Activated CD8-positive, alpha-beta T cell treated with anti-CD3 and anti-CD28 coated beads for 36 hours (primary cell): ENCODE measurements around the gene RBM14. TPM values are rescaled to one million over a fixed set of nuclear protein-coding genes. Genes with fewer than 3 reads are reported as not detected.

ENCODE experiments used
- ATAC-seq: fragments of 200-7000 bp; cut with Tn5 transposase; one replicate; pipeline ENCODE4 v1.10.0; 2021; ENCODE audit warnings: mild to moderate bottlenecking, moderate library complexity
- CTCF ChIA-PET: fragments of 350-600 bp; sonication (Branson Sonifier 250); formaldehyde crosslinking; loops from one replicate; lab custom pipeline; 2021; ENCODE audit warnings: antibody characterized with exemption; lab: Charles Lee
- POLR2A ChIA-PET: fragments of 350-600 bp; sonication (Branson Sonifier 250); formaldehyde crosslinking; loops from one replicate; lab custom pipeline; 2021; ENCODE audit warnings: antibody characterized with exemption; lab: Charles Lee
- DNase-seq: peaks from one replicate; pipeline ENCODE4 v3.0.0-alpha.2; 2020
- H3K27ac Mint-ChIP-seq: one replicate; pipeline ENCODE4 v1.8.0; 2021; ENCODE audit warnings: mild to moderate bottlenecking, mixed read lengths
- H3K27me3 Mint-ChIP-seq: one replicate; pipeline ENCODE4 v1.8.0; 2021; ENCODE audit warnings: mixed read lengths
- H3K36me3 Mint-ChIP-seq: one replicate; pipeline ENCODE4 v1.8.0; 2021; ENCODE audit warnings: low read depth, mixed read lengths
- H3K4me1 Mint-ChIP-seq: one replicate; pipeline ENCODE4 v1.8.0; 2021; ENCODE audit warnings: low read depth, mixed read lengths
- H3K4me3 Mint-ChIP-seq: one replicate; pipeline ENCODE4 v1.8.0; 2021; ENCODE audit warnings: mild to moderate bottlenecking, moderate library complexity, mixed read lengths
- H3K9me3 Mint-ChIP-seq: one replicate; pipeline ENCODE4 v1.8.0; 2021; ENCODE audit warnings: mixed read lengths
- CTCF ChIP-seq: fragments of 200-600 bp; IDR thresholded peaks from one replicate; pipeline ENCODE4 v1.8.0; 2022; ENCODE audit warnings: antibody characterized with exemption, mild to moderate bottlenecking
- intact Hi-C: fragments of 100-400 bp; cut with micrococcal nuclease; formaldehyde crosslinking; loops from one replicate; pipeline ENCODE4 v1.10.0; 2022
- total RNA-seq, 2 experiments: library from RNA; stranded (reverse); gene quantifications; one replicate each; pipeline ENCODE4 v1.2.3, GENCODE V29; 2021

The RBM14 gene
- total RNA-seq, 2 experiments from 2014 or later: 153 to 159 TPM

GRCh38 chr11:66652651-66653050 is 36.2 kb downstream of the RBM14 start:
- DNase-seq: no peak
- ChIA-PET POLR2A (interaction anchor here (0.8 to 4.6 kb wide), 8 partner anchors 9 to 35 kb away, joined by 3 to 35 read pairs (median 4); partner anchors contain the start of gene RBM4), CTCF (interaction anchor here (0.8 kb wide), 1 partner anchor 24 kb away, joined by 3 read pairs; no protein-coding TSS in a partner anchor)
- ATAC-seq: no peak
- Mint-ChIP-seq H3K9me3 (no peaks in the 10 kb centered on the region), H3K36me3 (peaks cover 49% of the 10 kb centered on the region), H3K27me3 (no peaks in the 10 kb centered on the region), H3K27ac (peak overlapping the region; percentile 58), H3K4me1 (peaks cover 33% of the 10 kb centered on the region), H3K4me3 (no peak overlapping the region)
- TF ChIP-seq CTCF: no peak
- intact Hi-C loops: no loop called here

- no peak for ATAC-seq
- no peak for DNase-seq
- intact Hi-C loops: no loop called here
- H3K27ac Mint-ChIP-seq: peak overlapping the region; percentile 27
- no peak for TF ChIP-seq CTCF
- no peak overlapping the region for H3K4me3 Mint-ChIP-seq
- ChIA-PET CTCF (interaction anchor here (0.8 kb wide), 1 partner anchor 23 kb away, joined by 3 read pairs; no protein-coding TSS in a partner anchor), POLR2A (interaction anchor here (0.9 to 4.6 kb wide), 6 partner anchors 9 to 28 kb away, joined by 3 to 35 read pairs (median 4); partner anchors contain the start of gene RBM4)
- no peaks in the 10 kb centered on the region for H3K27me3 Mint-ChIP-seq
- no peaks in the 10 kb centered on the region for H3K9me3 Mint-ChIP-seq
- peaks cover 49% of the 10 kb centered on the region for H3K36me3 Mint-ChIP-seq
- peaks cover 31% of the 10 kb centered on the region for H3K4me1 Mint-ChIP-seq
Measured at GRCh38 chr11:66653123-66653522, 36.7 kb downstream of the RBM14 start.

- CTCF ChIA-PET: interaction anchor here (0.5 to 1.5 kb wide), 3 partner anchors 19 to 31 kb away, joined by 3 to 9 read pairs (median 3); no protein-coding TSS in a partner anchor
- Mint-ChIP-seq H3K27me3 (no peaks in the 10 kb centered on the region), H3K9me3 (no peaks in the 10 kb centered on the region), H3K4me1 (peaks cover 9% of the 10 kb centered on the region), H3K4me3 (no peak overlapping the region), H3K36me3 (peaks cover 30% of the 10 kb centered on the region), H3K27ac (peak overlapping the region; percentile 46)
- TF ChIP-seq CTCF: no peak
- POLR2A ChIA-PET: interaction anchor here (2.7 kb wide), 1 partner anchor 12 kb away, joined by 18 read pairs; no protein-coding TSS in a partner anchor
- intact Hi-C loops: no loop called here
- DNase-seq: no peak
- no peak for ATAC-seq
Measured at GRCh38 chr11:66659763-66660162, 43.3 kb downstream of the RBM14 start.

GRCh38 chr11:66663741-66664296 is 47.4 kb downstream of the RBM14 start:
- TF ChIP-seq CTCF: no peak
- POLR2A ChIA-PET: interaction anchor here (1.0 to 4.2 kb wide), 7 partner anchors 9 to 25 kb away, joined by 3 to 11 read pairs (median 6); partner anchors contain the start of genes RBM4 and RBM4B
- Mint-ChIP-seq H3K27me3 (no peaks in the 10 kb centered on the region), H3K4me1 (peaks cover 22% of the 10 kb centered on the region), H3K36me3 (peaks cover 44% of the 10 kb centered on the region), H3K4me3 (no peak overlapping the region), H3K27ac (no peak overlapping the region), H3K9me3 (no peaks in the 10 kb centered on the region)
- no peak for ATAC-seq
- CTCF ChIA-PET: interaction anchor here (1.3 to 2.2 kb wide), 3 partner anchors 11 to 25 kb away, joined by 3 to 5 read pairs (median 3); partner anchors contain the start of gene RBM4B
- intact Hi-C loops: no loop called here
- DNase-seq: no peak

GRCh38 chr11:66665369-66665768 is 48.9 kb downstream of the RBM14 start:
- no peak overlapping the region for H3K4me3 Mint-ChIP-seq
- intact Hi-C loops: no loop called here
- H3K4me1 Mint-ChIP-seq: peaks cover 22% of the 10 kb centered on the region
- ATAC-seq: no peak
- H3K27ac Mint-ChIP-seq: peak overlapping the region; percentile 10
- CTCF ChIA-PET: interaction anchor here (1.0 to 2.2 kb wide), 4 partner anchors 10 to 279 kb away, joined by 3 to 5 read pairs (median 4); partner anchors contain the start of genes ACTN3, RBM4B and ZDHHC24
- no peaks in the 10 kb centered on the region for H3K27me3 Mint-ChIP-seq
- POLR2A ChIA-PET: interaction anchor here (1.0 to 4.2 kb wide), 5 partner anchors 12 to 96 kb away, joined by 3 to 11 read pairs (median 5); partner anchors contain the start of genes CTSF, RBM4 and RBM4B
- H3K9me3 Mint-ChIP-seq: no peaks in the 10 kb centered on the region
- TF ChIP-seq CTCF: no peak
- DNase-seq: no peak
- H3K36me3 Mint-ChIP-seq: peaks cover 42% of the 10 kb centered on the region
